NAMALWA (cell line): ENCODE measurements around the gene OCA2.

ENCODE experiments used
- DNase-seq: peaks from one replicate; pipeline ENCODE4 v3.0.0-alpha.2; 2015; ENCODE audit warnings: low spot score

Gene OCA2

GRCh38 chr15:27808182-27808581, 290.9 kb downstream of the OCA2 start:
- DNase-seq: no peak

DNA sequence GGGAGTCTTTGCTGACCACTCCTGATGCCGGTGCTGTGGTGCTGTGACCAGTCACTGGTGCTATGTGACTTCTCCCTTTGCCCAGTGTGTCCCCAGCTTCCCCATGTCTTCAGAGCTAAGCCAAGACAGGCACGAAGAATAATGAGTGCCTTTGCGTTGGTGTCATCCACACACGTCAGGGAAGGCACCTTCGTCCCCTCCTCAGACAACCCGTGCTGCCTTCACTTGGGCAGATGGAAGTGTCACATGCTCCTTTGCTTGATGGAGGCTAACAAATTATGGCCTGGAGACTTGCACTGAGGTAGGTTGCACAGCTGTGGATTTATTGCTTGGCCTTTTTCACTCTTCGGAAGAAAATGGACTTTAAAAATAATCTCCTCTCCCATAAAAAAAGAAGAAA, 291.8 kb downstream of the OCA2 start:
- no peak for DNase-seq

DNA sequence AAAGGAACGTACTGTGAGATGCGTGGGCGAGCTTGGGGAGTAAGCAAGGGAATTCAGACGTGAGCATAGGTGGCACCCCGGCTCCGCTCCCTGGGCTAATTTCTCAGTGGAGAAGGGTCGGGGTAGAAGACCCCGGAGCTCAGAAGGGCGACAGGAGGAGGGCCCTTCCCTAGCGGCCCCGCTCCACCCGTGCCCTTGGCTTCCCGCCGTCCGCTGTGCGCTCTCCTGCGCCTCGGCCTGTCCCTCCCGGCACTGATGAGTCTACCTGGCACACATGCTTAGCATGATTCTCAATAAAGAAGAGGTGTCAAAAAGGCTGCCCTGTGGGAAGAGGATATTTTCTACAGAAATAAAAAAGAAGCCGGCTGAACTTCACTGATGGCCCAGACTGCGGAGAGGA, 292.7 kb downstream of the OCA2 start:
- no peak for DNase-seq

DNA sequence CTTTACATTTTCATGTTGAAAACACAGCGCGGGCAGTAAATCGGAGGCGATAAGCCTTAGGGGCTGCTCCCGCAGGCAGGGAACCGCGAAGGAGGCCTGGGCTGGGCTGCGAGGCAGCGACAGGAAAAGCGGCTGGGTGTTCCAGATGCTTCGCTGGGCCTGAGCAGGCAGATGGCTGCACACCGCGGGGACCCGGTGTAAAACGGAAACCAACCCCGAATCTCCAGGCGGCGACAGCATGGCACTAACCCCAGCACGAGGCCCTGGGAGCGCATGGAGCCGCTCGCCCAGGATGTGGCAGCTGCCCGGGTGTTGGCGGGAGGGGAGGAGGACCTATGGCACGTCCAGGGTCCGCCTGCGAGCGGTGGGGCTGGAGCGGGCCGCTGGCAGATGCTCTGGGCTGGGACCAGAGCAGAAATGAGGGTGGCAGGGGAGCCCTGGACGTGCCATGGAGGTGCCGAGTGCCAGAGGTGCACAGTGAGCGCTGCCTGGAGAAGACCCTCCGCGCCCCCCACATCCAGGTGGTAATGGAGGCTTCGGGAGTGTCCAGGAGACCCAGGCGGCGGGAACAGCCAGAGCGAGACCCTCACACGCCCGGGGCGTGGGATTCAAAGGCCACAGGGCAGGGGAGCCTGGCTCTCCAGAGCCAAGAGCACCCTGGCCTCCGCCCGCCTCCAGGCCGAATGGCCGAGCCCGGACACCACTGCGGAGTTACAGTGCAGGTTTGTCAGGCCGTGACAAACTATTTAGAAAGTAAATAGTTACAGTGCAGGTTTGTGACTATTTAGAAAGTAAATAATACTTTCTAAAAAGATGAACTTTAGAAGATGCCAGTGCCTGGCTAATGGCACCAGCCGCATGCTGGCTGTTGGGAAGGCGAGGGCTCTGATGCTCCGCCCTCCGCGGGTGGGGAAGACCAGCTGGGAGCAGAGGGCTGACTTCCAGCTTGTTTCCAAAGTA, 293.6 kb downstream of the OCA2 start:
- no peak for DNase-seq

- DNase-seq: no peak
Observed at GRCh38 chr15:27804569-27805260, 294.4 kb downstream of the OCA2 start.

- DNase-seq: no peak
Observed at GRCh38 chr15:27798807-27799206, 300.3 kb downstream of the OCA2 start.

DNA sequence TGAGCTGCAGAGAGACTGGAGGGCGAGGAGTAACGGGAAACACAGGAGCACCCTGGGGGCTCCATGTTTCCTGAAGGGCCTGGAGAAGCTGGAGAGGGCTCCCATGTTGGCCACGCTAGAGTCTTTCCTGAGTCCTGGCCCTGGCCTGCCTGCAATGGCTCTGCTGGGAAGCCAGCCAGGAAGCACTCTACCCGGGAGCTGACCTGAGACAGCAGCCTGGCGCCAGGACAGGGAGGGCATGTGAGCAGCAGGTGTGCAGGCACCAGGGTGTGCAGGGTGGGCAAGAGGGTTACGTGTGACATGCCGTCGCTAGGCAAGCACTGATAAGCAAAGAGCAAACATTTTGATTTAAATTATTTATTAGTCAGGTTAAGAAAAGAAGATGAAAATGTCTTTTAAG, 301.4 kb downstream of the OCA2 start:
- DNase-seq: no peak

GRCh38 chr15:27796405-27797320, 302.5 kb downstream of the OCA2 start:
- no peak for DNase-seq

DNA sequence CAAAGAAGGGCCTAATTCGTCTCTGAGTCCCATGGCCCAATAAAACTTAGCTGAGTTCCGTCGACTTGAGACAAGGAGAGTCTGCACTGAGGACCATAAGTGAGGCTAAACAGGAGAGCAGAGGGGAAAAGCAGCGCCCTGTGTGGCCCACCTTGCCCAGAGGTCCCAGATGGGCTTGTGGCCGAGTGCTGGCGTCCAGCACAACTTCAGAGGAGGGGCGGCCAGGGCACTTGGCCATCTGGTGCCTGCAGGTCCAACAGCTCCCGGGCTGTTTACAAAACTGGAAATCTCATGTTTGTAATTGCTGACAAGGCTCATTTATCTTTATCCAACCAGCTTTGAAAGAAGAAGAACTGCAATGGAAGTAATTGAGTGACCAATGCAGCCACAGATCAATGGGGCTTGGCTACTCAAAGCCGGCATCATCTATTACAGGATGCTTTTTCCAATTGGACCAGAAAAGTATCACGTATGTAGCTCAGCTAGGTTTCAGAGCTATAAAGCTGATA, 306.3 kb downstream of the OCA2 start:
- DNase-seq: no peak

DNA sequence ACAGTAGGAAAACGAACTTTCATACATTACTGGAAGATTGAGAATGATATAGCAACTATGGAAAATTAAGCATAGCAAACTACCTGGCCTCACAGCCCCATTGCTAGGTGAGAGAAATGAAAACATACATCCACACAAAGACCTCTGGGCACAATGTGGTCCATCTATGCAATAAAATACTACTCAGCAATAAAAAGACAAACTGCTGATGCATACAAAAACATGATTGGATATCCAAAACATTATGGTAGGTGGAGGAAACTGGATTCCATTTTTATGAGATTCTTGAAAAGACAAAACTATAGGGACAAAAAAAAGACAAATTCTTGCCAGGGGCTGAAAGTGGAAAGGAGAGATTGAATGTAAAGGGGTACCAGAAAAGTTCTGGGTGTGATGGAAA, 308.8 kb downstream of the OCA2 start:
- no peak for DNase-seq

GRCh38 chr15:27787931-27788330, 311.2 kb downstream of the OCA2 start:
- DNase-seq: no peak

GRCh38 chr15:27784107-27784506, 315.0 kb downstream of the OCA2 start:
- DNase-seq: no peak

- no peak for DNase-seq
Observed at GRCh38 chr15:27783678-27784077, 315.4 kb downstream of the OCA2 start.

DNA sequence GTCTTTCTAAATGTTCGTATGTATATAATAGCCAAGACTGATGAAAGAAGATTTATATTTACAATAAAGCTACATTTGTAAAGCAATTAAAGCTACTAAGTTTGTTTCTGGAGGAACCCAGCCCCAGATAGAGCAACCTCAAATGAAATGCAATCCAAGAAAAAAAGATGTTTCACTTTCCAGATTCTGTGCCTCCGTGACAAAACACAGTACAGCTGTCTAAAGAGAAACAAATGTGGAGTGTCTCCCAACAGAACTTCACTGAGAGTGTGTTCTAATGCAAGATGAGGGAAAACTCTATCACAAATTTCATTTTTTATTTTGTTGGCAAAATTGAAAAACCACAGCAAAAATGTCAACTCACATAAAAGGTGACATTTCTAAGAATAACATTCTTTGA, 317.0 kb downstream of the OCA2 start:
- no peak for DNase-seq

DNA sequence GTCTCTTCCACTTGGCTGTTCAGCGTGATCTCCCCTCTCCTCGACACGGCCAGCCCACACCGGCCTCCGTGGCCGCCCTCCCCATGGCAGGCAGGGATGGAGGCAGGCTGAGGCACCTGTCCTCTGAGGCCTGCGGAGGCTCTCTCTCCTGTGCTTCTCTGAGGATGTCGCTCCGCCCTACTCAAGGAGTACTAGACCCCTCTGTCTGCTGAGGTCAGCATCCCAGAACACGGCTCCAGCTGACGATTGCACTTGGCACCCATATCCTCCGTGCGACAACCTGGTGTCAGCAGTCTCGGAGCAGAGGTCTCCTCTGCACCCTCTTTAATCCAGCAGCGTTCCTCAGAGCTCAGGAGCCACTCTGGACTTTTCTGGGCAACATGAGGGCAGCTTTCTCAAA, 322.6 kb downstream of the OCA2 start:
- DNase-seq: no peak

DNA sequence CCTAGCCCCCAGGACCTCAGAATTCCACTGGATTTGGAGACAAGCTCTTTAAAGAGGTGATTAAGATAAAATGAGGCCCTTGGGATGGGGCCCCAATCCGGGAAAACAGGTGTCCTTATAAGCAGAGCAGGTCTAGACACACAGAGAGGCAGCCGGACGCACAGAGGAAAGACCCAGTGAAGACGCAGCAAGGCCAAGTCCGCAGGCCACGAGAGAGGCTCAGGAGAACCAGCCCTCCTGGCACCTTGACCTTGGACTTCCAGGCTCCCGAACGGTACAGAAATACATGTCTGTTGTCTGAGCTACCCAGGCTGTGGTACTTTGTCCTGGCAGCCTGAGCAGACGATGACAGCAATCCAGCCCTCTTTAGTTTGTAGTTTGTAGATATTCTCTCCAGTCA, 324.5 kb downstream of the OCA2 start:
- DNase-seq: no peak

- DNase-seq: no peak
Observed at GRCh38 chr15:27774191-27774590, 324.9 kb downstream of the OCA2 start.

DNA sequence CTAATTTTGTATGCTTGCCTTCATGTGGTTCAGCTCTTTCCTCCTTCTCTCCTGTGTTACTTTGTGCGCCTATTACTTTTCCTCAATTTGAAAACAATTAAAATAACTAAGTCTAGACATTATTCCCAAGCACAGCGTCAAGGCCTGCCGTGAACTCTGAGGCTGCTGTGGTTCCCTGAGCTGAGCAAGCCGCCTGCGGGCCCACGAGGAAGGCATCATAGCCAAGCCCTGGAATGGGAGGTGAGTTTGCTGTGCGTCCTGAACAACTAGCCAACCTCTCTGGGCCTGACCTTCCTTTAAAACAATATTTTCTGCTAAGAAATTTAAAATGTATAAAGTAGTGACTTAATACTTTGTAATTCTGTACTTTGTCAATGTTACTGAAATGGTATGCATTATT, 327.2 kb downstream of the OCA2 start:
- no peak for DNase-seq

- DNase-seq: no peak
Observed at GRCh38 chr15:27770769-27771554, 328.2 kb downstream of the OCA2 start.

DNA sequence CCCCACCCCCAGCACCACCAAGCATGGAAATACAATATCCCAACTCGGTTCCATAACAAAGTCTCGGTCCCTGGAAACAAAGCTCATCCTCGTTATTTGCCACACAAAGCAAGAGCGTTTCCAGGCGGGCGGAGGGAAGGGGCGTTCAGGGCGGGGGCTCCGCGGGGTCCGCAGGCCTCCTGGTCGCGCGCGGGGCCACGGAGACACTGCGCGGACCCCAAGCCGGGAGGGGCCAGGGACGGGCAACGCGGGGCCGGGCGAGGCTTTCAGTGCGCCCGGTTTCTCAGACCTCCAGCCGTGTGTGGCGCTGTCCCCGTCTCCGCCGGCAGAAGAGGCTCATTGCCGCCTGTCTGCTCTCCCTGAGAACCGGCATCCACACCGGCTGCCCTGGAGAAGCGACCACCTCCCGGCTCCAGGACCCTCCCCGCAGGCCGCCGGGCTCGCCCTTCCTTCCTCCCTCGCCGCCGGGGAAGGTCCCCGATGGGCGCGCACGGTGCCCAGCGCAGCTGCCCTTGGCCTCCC, 329.0 kb downstream of the OCA2 start:
- DNase-seq: no peak

- DNase-seq: no peak
Observed at GRCh38 chr15:27769652-27770051, 329.5 kb downstream of the OCA2 start.
